ENCODE measurements around the gene CFH. TPM values are rescaled to one million over a fixed set of nuclear protein-coding genes. Genes with fewer than 3 reads are reported as not detected.

The CFH gene
- total and polyA plus RNA-seq, 10 donors, result 7.2 to 42.7 (median 14.6) TPM

DNA sequence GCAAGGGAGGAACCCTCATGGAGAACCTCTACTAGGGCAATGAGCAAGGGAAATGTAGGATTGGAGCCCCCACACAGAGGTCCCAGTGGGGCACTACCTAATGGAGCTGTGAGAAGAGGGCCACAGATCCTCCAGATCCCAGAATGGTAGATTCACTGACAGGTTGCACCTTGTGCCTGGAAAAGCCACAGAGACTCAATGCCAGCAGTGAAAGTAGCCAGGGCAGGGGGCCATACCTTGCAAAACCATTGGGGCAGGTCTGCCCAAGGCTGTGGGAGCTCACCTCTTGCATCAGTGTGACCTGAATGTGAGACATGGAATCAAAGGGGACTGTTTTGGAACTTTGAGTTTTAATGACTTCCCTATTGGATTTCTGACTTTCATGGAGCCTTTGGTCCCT lies 17.9 kb downstream of the CFH start:
- Histone ChIP-seq H3K36me3 (peaks cover 0 to 4% (median 0%) of the 10 kb centered on the region in 6 donors), H3K4me3 (no peak overlapping the region), H3K27ac (no peak overlapping the region), H3K27me3 (replicated peaks in 1 of 7) (no peaks in the 10 kb centered on the region), H3K9me3 (peaks cover 0 to 16% (median 6%) of the 10 kb centered on the region in 8 donors), H3K4me1 (no peaks in the 10 kb centered on the region)
- no peak for TF ChIP-seq POLR2AphosphoS5 (IDR thresholded peaks at IDR 0.05)
- TF ChIP-seq, protein P1, sequence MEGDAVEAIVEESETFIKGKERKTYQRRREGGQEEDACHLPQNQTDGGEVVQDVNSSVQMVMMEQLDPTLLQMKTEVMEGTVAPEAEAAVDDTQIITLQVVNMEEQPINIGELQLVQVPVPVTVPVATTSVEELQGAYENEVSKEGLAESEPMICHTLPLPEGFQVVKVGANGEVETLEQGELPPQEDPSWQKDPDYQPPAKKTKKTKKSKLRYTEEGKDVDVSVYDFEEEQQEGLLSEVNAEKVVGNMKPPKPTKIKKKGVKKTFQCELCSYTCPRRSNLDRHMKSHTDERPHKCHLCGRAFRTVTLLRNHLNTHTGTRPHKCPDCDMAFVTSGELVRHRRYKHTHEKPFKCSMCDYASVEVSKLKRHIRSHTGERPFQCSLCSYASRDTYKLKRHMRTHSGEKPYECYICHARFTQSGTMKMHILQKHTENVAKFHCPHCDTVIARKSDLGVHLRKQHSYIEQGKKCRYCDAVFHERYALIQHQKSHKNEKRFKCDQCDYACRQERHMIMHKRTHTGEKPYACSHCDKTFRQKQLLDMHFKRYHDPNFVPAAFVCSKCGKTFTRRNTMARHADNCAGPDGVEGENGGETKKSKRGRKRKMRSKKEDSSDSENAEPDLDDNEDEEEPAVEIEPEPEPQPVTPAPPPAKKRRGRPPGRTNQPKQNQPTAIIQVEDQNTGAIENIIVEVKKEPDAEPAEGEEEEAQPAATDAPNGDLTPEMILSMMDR (IDR thresholded peaks at IDR 0.05 in 8 of 11, conservative IDR thresholded peaks at IDR 0.05 in 3 of 11), result no peak
- no peak for DNase-seq
- intact Hi-C loops (cut with DNase I; ENCODE audit: low total_unique reads), result loop anchor here (5.0 kb wide), 1 partner anchor 527 kb away; no protein-coding TSS in a partner anchor

DNA sequence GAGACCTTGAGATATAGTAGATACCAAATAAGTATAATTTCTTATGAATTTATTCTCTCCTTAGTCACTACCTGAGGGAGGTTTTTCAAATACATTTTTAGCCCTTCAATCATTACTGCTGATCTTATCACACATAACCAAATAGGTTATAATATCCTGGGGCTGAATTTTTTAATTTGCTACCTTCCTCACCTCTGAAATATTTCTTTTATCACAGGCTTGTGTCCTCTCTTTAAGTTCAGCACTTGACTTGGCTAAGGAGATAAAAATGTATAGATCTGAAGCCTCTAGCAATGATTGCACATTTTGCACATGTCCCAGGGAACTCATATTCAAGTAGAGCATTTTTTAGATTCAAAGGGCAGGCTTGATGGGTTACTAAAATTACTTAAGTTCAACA lies 23.1 kb downstream of the CFH start:
- intact Hi-C loops (cut with DNase I; ENCODE audit: low total_unique reads), result no loop called here
- DNase-seq, result no peak
- TF ChIP-seq POLR2A (IDR thresholded peaks at IDR 0.05), result no peak
- TF ChIP-seq POLR2AphosphoS5 (IDR thresholded peaks at IDR 0.05), result no peak
- TF ChIP-seq, protein P1 (IDR thresholded peaks at IDR 0.05 in 8 of 11, conservative IDR thresholded peaks at IDR 0.05 in 3 of 11), result no peak
- H3K36me3 ChIP-seq, result peaks cover 0 to 4% (median 0%) of the 10 kb centered on the region in 6 donors
- no peaks in the 10 kb centered on the region for H3K27me3 ChIP-seq (replicated peaks in 1 of 7)
- H3K4me1 ChIP-seq, result no peaks in the 10 kb centered on the region
- H3K27ac ChIP-seq, result no peak overlapping the region
- H3K9me3 ChIP-seq, result peaks cover 0 to under 1% (median 0%) of the 10 kb centered on the region in 8 donors
- no peak overlapping the region for H3K4me3 ChIP-seq

DNA sequence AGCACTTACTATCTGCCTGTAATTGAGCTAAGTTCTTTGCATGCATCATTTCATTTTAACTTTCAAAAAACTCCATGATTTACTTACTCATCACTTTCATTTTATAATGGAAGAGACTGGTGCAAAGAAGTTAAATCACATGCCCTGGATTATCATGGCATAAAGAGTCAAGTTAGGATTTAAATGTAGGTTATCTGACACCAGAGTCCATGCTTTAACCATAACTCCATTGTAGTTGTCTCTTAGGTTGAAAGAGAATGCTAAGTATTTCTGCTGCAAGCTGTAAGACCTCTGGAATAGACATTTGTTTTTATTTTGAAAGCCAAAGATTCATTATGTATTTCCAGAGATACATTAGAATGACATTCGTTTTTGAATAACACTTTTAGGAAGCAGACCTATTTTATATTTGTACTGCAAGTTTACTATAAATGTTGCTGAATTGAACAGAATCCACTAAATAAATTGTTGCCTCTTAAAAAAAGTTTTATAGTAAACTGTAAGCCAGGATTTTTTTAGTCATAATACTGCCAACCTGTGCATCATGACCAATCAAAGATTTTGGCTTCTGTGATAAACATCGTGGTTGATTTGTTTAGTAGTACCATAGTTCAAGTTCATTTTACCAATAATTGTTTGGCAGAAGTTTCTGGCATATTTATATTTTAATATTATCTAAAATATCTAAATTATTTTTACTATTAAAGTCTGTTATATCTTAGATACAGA lies 26.1 kb downstream of the CFH start:
- 47 to 74% (median 70%) methylated on average over 2 of the region's 2 CpGs for WGBS, 5 donors
- no peaks in the 10 kb centered on the region for H3K4me1 ChIP-seq
- no peaks in the 10 kb centered on the region for H3K9me3 ChIP-seq
- intact Hi-C loops (cut with DNase I; ENCODE audit: low total_unique reads), result no loop called here
- peaks cover 0 to 4% (median 0%) of the 10 kb centered on the region in 6 donors for H3K36me3 ChIP-seq
- H3K4me3 ChIP-seq, result no peak overlapping the region
- TF ChIP-seq POLR2AphosphoS5 (IDR thresholded peaks at IDR 0.05) (no peak), POLR2A (IDR thresholded peaks at IDR 0.05) (no peak)
- TF ChIP-seq, protein P1 (IDR thresholded peaks at IDR 0.05 in 8 of 11, conservative IDR thresholded peaks at IDR 0.05 in 3 of 11), result no peak
- H3K27ac ChIP-seq, result no peak overlapping the region
- no peak for DNase-seq
- H3K27me3 ChIP-seq (replicated peaks in 1 of 7), result no peaks in the 10 kb centered on the region

DNA sequence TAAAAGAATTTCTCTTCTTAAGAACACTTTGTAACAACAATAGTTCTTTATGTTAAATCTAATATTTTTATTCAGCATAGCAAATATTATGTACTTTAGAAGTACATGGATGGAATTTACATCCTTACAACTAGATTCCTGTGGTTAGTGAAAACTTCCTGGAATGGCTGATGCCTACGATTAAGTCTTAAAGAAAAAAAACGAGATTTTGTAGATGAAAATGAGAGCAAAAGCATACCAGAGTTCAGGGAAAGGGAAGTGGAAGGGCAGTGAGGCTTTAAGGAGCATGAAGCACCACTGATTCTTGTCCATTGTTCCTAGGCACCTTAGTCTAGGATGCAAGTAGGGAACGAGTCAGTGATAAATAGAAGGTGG lies 26.7 kb downstream of the CFH start:
- Histone ChIP-seq H3K4me1 (no peaks in the 10 kb centered on the region), H3K4me3 (no peak overlapping the region), H3K36me3 (peaks cover 0 to under 1% (median 0%) of the 10 kb centered on the region in 6 donors), H3K27ac (no peak overlapping the region), H3K9me3 (no peaks in the 10 kb centered on the region), H3K27me3 (replicated peaks in 1 of 7) (no peaks in the 10 kb centered on the region)
- 43 to 68% (median 53%) methylated on average over 3 of the region's 3 CpGs for WGBS, 5 donors
- intact Hi-C loops (cut with DNase I; ENCODE audit: low total_unique reads), result no loop called here
- DNase-seq, result no peak
- TF ChIP-seq POLR2A (IDR thresholded peaks at IDR 0.05), result no peak
- TF ChIP-seq, protein P1 (IDR thresholded peaks at IDR 0.05 in 8 of 11, conservative IDR thresholded peaks at IDR 0.05 in 3 of 11), result no peak
